Neuronal stem cell (in vitro differentiated cells): ENCODE measurements around the gene LTK.
A peak's percentile ranks its signal among the peaks of the same experiment; 100 is the strongest.

ENCODE experiments used
- DNase-seq: peaks from one replicate; pipeline ENCODE4 v3.0.0-alpha.2; 2013; ENCODE audit warnings: low spot score
- H2AFZ ChIP-seq: one replicate; pipeline ENCODE4 v1.6.1; 2013; ENCODE audit warnings: mild to moderate bottlenecking, low read length, inconsistent platforms
- H2AK5ac ChIP-seq: 2 replicates; pipeline ENCODE4 v1.6.1; 2013; ENCODE audit warnings: low read depth, mild to moderate bottlenecking, inconsistent platforms, low read length, moderate library complexity, mixed read lengths
- H2BK120ac ChIP-seq: 2 replicates; pipeline ENCODE4 v1.6.1; 2013; ENCODE audit warnings: low read depth, mild to moderate bottlenecking, inconsistent platforms, low read length, moderate library complexity, mixed read lengths
- H2BK12ac ChIP-seq: one replicate; pipeline ENCODE4 v1.6.1; 2013; ENCODE audit warnings: low read length, inconsistent platforms
- H2BK15ac ChIP-seq: 2 replicates; pipeline ENCODE4 v1.6.1; 2013; ENCODE audit warnings: mild to moderate bottlenecking, low read length, inconsistent platforms, mixed read lengths
- H2BK5ac ChIP-seq: one replicate; pipeline ENCODE4 v1.6.1; 2013; ENCODE audit warnings: inconsistent platforms, mild to moderate bottlenecking, low read length, moderate library complexity
- H3K14ac ChIP-seq: one replicate; pipeline ENCODE4 v1.6.1; 2013; ENCODE audit warnings: low read length, inconsistent platforms
- H3K18ac ChIP-seq: 2 replicates; pipeline ENCODE4 v1.6.1; 2013; ENCODE audit warnings: low read length, inconsistent platforms
- H3K23ac ChIP-seq: 2 replicates; pipeline ENCODE4 v1.6.1; 2013; ENCODE audit warnings: low read depth, mild to moderate bottlenecking, mixed read lengths, low read length, inconsistent platforms; ENCODE audit not compliant: poor library complexity
- H3K27ac ChIP-seq: replicated peaks from 3 replicates; pipeline ENCODE4 v1.5.1; 2013; ENCODE audit warnings: low read length, inconsistent platforms
- H3K27me3 ChIP-seq, 3 experiments: 2 replicates each; pipeline ENCODE4 v1.6.1; 2013; ENCODE audit warnings: low read length in 3 of 3, mild to moderate bottlenecking in 2 of 3, inconsistent platforms in 1 of 3, low read depth in 1 of 3, mixed read lengths in 1 of 3, moderate library complexity in 1 of 3; ENCODE audit not compliant: control insufficient read depth in 3 of 3, insufficient read depth in 3 of 3
- H3K36me3 ChIP-seq, 2 donors: replicated peaks in 1 of 2; 2 replicates each; pipeline ENCODE4 v1.6.1; 2013; ENCODE audit warnings: low read length in 2 of 2; ENCODE audit not compliant: control insufficient read depth in 2 of 2, insufficient read depth in 2 of 2
- H3K4ac ChIP-seq: 2 replicates; pipeline ENCODE4 v1.6.1; 2013; ENCODE audit warnings: inconsistent platforms, mild to moderate bottlenecking, low read length, moderate library complexity
- H3K4me1 ChIP-seq, 2 donors: 1 replicate in 1 of 2; 2 replicates in 1 of 2; pipeline ENCODE4 v1.6.1; 2013; ENCODE audit warnings: low read length in 2 of 2, low read depth in 1 of 2; ENCODE audit not compliant: control insufficient read depth in 2 of 2, insufficient read depth in 1 of 2
- H3K4me2 ChIP-seq: one replicate; pipeline ENCODE4 v1.6.1; 2013; ENCODE audit warnings: mild to moderate bottlenecking, low read length, inconsistent platforms; ENCODE audit not compliant: insufficient read depth, poor library complexity, severe bottlenecking
- H3K4me3 ChIP-seq, 2 donors: 2 replicates each; pipeline ENCODE4 v1.5.1; 2013; ENCODE audit warnings: low read length in 2 of 2, mild to moderate bottlenecking in 2 of 2, inconsistent platforms in 1 of 2, moderate library complexity in 1 of 2
- H3K79me1 ChIP-seq: one replicate; pipeline ENCODE4 v1.6.1; 2013; ENCODE audit warnings: low read depth, mild to moderate bottlenecking, inconsistent platforms, low read length, moderate library complexity
- H3K9ac ChIP-seq: one replicate; pipeline ENCODE4 v1.6.1; 2013; ENCODE audit warnings: mild to moderate bottlenecking, low read depth, low read length, inconsistent platforms; ENCODE audit not compliant: poor library complexity
- H3K9me3 ChIP-seq, 2 donors: replicated peaks in 1 of 2; 2 replicates each; pipeline versions ENCODE3 to v1.6.1; 2013; ENCODE audit warnings: low read length in 2 of 2, mild to moderate bottlenecking in 2 of 2, inconsistent platforms in 1 of 2, low read depth in 1 of 2, mixed read lengths in 1 of 2, moderate library complexity in 1 of 2; ENCODE audit not compliant: control insufficient read depth in 2 of 2, insufficient read depth in 1 of 2
- H4K8ac ChIP-seq: one replicate; pipeline ENCODE4 v1.6.1; 2013; ENCODE audit warnings: low read depth, mild to moderate bottlenecking, inconsistent platforms, low read length, moderate library complexity
- H4K91ac ChIP-seq: one replicate; pipeline ENCODE4 v1.6.1; 2013; ENCODE audit warnings: low read length, low read depth, mild to moderate bottlenecking, inconsistent platforms; ENCODE audit not compliant: poor library complexity
- WGBS, 2 donors: extraction: QIAGEN DNeasy Blood & Tissue Kit; methylation state at CpG; one replicate each; pipeline ENCODE4 v1.1.7; 2013; ENCODE audit warnings: missing lambda C conversion rate in 2 of 2, mixed read lengths in 1 of 2; ENCODE audit not compliant: insufficient read length in 2 of 2, insufficient replicate concordance in 1 of 2; ENCODE audit errors: extremely low coverage in 2 of 2; 5-methylcytosine and 5-hydroxymethylcytosine counted together

The LTK gene

GRCh38 chr15:41501191-41501917, 12.3 kb downstream of the LTK start:
- Histone ChIP-seq H3K4ac (no peak overlapping the region), H2BK12ac (peak overlapping the region; percentile 99)
- DNase-seq: peak; percentile 26

GRCh38 chr15:41499109-41499851, 14.3 kb downstream of the LTK start:
- H2BK15ac ChIP-seq: no peak overlapping the region
- peaks cover 0 to 5% of the 10 kb centered on the region in 2 donors for H3K9me3 ChIP-seq
- H2AK5ac ChIP-seq: no peak overlapping the region
- H3K27me3 ChIP-seq: peaks cover 50 to 99% (median 94%) of the 10 kb centered on the region in 3 experiments
- peaks cover 1% of the 10 kb centered on the region for H3K79me1 ChIP-seq
- no peak overlapping the region for H2BK120ac ChIP-seq
- H3K27ac ChIP-seq: no peak overlapping the region
- no peak overlapping the region for H3K14ac ChIP-seq
- H4K91ac ChIP-seq: no peak overlapping the region
- H2BK12ac ChIP-seq: no peak overlapping the region
- no peak overlapping the region for H2AFZ ChIP-seq
- H3K4me1 ChIP-seq: peaks cover 16 to 17% of the 10 kb centered on the region in 2 donors
- H3K36me3 ChIP-seq: no peaks in the 10 kb centered on the region
- H3K9ac ChIP-seq: no peak overlapping the region
- H3K4ac ChIP-seq: no peak overlapping the region
- H3K23ac ChIP-seq: no peak overlapping the region
- no CpG with 5 or more reads among the region's 6 CpGs for WGBS, 2 donors
- no peak overlapping the region for H3K4me2 ChIP-seq
- H3K4me3 ChIP-seq: no peak overlapping the region
- no peak overlapping the region for H4K8ac ChIP-seq
- no peak overlapping the region for H3K18ac ChIP-seq
- DNase-seq: no peak
- no peak overlapping the region for H2BK5ac ChIP-seq

More at GRCh38 chr15:41501191-41501917, 12.3 kb downstream of the LTK start:
- peak overlapping the region; percentile 63 for H2BK15ac ChIP-seq
- peak overlapping the region; percentile 68 for H3K9ac ChIP-seq
- peak overlapping the region; percentile 89 for H3K18ac ChIP-seq
- peaks cover 1% of the 10 kb centered on the region for H3K79me1 ChIP-seq
- H3K27ac ChIP-seq: no peak overlapping the region
- H2BK120ac ChIP-seq: no peak overlapping the region
- H3K14ac ChIP-seq: peak overlapping the region; percentile 15
- H3K4me3 ChIP-seq: peak overlapping the region; percentile 3 to 46
- peak overlapping the region; percentile 48 for H3K4me2 ChIP-seq
- peak overlapping the region; percentile 92 for H3K23ac ChIP-seq
- H3K36me3 ChIP-seq: no peaks in the 10 kb centered on the region
- H3K4me1 ChIP-seq: peaks cover 3 to 16% of the 10 kb centered on the region in 2 donors
- peak overlapping the region; percentile 88 for H2AFZ ChIP-seq
- no peak overlapping the region for H2BK5ac ChIP-seq
- WGBS, 2 donors: no CpG with 5 or more reads among the region's 56 CpGs
- no peak overlapping the region for H4K8ac ChIP-seq
- H2AK5ac ChIP-seq: peak overlapping the region; percentile 33
- H4K91ac ChIP-seq: no peak overlapping the region
- H3K9me3 ChIP-seq: peaks cover 0 to 5% of the 10 kb centered on the region in 2 donors
- H3K27me3 ChIP-seq: peaks cover 34 to 97% (median 92%) of the 10 kb centered on the region in 3 experiments

GRCh38 chr15:41498657-41499056, 15.0 kb downstream of the LTK start:
- no CpG with 5 or more reads among the region's 2 CpGs for WGBS, 2 donors
- H3K27me3 ChIP-seq: peaks cover 51 to 98% (median 92%) of the 10 kb centered on the region in 3 experiments
- no peak overlapping the region for H2BK120ac ChIP-seq
- H3K36me3 ChIP-seq: no peaks in the 10 kb centered on the region
- no peak overlapping the region for H3K4me2 ChIP-seq
- H3K9me3 ChIP-seq: peaks cover 0 to 5% of the 10 kb centered on the region in 2 donors
- H2BK5ac ChIP-seq: no peak overlapping the region
- H3K4me1 ChIP-seq: peaks cover 17 to 20% of the 10 kb centered on the region in 2 donors
- peaks cover 1% of the 10 kb centered on the region for H3K79me1 ChIP-seq
- no peak overlapping the region for H3K23ac ChIP-seq
- H2AK5ac ChIP-seq: no peak overlapping the region
- H3K27ac ChIP-seq: no peak overlapping the region
- no peak overlapping the region for H4K91ac ChIP-seq
- H3K18ac ChIP-seq: no peak overlapping the region
- no peak overlapping the region for H3K9ac ChIP-seq
- H2BK15ac ChIP-seq: no peak overlapping the region
- H3K4me3 ChIP-seq: no peak overlapping the region
- H3K14ac ChIP-seq: no peak overlapping the region
- H4K8ac ChIP-seq: no peak overlapping the region
- H3K4ac ChIP-seq: no peak overlapping the region
- no peak for DNase-seq
- no peak overlapping the region for H2AFZ ChIP-seq
- no peak overlapping the region for H2BK12ac ChIP-seq
